ENCODE measurements around the gene VWA7.

Gene VWA7

DNA sequence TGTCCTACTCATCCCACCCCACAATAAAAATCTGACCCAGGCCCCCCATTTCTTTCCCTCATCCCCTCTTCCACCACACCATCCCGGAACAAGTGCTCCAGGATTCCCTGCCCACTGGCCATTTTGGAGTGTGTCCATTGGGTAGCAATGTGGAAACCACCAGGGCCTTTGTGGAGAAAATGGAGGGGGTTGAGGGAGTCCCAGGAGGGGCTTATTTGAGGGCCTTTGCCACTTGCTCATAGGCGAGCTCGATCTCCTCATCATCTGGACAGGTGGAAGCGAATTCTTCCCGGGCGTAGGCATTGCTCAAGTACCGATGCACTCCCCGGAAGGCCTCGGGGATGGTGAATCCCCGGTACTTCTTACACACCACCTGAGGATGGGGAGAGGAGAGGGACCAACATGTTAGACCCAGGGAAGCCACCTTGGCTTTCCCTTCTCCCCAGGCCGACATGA is 46.5 kb downstream of the VWA7 start:
- H3K4me3 ChIP-seq (replicated peaks in 1 of 2; ENCODE audit: low read depth in 2 of 2, low read length in 2 of 2): peak overlapping the region in 1 of 2 donors; percentile 65
- TF ChIP-seq, protein P1, sequence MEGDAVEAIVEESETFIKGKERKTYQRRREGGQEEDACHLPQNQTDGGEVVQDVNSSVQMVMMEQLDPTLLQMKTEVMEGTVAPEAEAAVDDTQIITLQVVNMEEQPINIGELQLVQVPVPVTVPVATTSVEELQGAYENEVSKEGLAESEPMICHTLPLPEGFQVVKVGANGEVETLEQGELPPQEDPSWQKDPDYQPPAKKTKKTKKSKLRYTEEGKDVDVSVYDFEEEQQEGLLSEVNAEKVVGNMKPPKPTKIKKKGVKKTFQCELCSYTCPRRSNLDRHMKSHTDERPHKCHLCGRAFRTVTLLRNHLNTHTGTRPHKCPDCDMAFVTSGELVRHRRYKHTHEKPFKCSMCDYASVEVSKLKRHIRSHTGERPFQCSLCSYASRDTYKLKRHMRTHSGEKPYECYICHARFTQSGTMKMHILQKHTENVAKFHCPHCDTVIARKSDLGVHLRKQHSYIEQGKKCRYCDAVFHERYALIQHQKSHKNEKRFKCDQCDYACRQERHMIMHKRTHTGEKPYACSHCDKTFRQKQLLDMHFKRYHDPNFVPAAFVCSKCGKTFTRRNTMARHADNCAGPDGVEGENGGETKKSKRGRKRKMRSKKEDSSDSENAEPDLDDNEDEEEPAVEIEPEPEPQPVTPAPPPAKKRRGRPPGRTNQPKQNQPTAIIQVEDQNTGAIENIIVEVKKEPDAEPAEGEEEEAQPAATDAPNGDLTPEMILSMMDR (IDR thresholded peaks at IDR 0.05; ENCODE audit: low read depth, low read length): no peak
- DNase-seq (ENCODE audit: low read depth in 2 of 2): no peak

DNA sequence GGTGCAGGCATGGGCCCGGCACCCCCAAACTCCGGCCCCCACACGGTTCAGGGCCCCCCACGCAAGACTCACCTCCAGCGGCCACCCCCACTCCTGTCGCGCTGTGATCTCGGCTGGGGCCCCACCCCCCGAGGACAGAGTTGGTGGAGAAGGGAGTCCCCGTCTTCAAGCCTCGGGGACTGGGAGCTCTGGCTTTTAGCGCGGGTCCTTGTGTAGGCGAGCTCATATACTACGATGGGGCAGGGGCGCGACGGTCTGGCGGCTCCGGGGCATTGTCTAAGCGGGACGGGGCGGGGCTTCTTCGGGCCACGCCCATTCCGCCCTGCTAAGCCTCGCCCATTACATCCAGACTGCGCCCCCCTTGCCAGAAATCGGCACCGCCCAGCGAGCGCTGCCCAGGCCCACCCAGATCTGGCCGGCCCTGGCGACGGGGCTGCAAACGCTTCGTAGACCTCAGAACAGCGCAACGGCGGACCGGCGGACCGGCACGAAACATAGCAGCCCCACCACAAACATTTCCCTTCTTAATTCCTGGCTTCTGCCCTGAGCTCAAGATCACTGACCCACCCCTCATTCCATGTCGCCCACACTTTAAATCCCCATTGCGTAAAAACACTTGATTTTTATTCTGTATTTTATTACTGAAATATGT is 47.0 kb downstream of the VWA7 start:
- TF ChIP-seq, protein P1 (IDR thresholded peaks at IDR 0.05; ENCODE audit: low read depth, low read length): no peak
- H3K4me3 ChIP-seq (replicated peaks in 1 of 2; ENCODE audit: low read depth in 2 of 2, low read length in 2 of 2): peak overlapping the region; percentile 65 to 97
- peak; percentile 90 to 95 for DNase-seq (ENCODE audit: low read depth in 2 of 2)

DNA sequence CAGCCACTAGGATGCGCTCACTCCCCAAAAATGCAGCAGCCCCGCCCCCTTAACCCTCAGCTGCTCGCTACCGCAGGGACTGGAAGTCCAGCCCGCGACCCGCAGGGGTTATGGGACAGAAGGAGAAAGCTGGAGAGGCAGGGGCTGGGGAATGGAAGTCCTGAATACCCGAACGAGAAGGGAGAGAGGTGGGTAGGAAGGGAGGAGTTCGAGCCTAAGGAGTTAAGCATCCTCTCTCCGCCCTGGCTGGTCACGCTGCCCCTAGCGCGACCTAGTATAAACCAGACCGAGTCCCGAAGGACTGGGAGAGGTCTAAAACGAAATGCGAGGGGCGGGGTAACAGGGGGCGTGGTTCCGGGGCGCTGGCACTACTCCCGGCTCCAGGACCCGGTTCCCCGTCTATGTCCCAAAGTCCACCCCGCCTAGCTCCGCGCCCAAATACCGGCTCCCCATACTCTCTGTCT is 47.6 kb downstream of the VWA7 start:
- peak; percentile 92 to 94 for DNase-seq (ENCODE audit: low read depth in 2 of 2)
- peak overlapping the region; percentile 65 to 97 for H3K4me3 ChIP-seq (replicated peaks in 1 of 2; ENCODE audit: low read depth in 2 of 2, low read length in 2 of 2)
- TF ChIP-seq, protein P1 (IDR thresholded peaks at IDR 0.05; ENCODE audit: low read depth, low read length): no peak

DNA sequence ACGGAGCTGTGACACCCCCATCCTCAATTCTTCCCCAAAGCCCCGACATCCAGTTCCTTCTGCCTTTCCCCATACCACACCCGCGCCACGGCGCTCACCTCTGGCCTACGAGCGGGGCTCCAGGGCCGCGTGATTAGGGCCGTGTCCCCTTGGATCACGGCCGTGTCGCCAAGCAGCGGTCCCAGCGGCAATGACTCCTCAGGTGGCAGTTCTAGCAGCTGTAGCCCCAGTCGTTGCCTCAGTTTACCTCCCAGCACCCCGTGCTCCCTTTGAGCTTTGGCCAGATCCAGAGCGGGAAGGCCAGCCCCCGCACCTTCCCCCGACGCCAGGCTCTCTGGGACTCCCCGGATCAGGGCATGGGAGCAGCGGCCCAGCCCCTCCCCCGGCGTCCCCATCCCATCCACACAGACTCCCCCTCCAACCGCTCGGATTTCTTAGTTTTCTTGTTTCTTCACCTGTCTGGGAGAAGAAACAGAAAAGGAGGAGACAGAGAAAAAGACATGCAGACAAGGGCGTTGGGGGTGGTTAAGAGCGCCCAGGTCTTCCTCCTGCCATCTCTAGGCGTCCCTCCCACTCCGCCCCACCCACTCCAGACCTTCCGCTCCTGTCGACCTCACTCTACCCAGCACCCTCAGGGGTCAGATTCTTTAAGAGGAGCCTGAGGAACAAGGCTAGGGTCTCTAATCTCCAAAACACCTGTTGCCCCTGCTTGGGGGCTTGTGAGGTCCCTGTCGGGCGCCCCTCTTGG is 48.2 kb downstream of the VWA7 start, which contains the start of gene DDAH2:
Gene DDAH2 (minus strand): TSS at position 533 of the 748 bp plus-strand sequence. CDS start 138 bp downstream, at position 395.
- peak within 1 kb of the TSS; percentile 65 to 97 for H3K4me3 ChIP-seq (replicated peaks in 1 of 2; ENCODE audit: low read depth in 2 of 2, low read length in 2 of 2)
- DNase-seq (ENCODE audit: low read depth in 2 of 2): no peak
- TF ChIP-seq, protein P1 (IDR thresholded peaks at IDR 0.05; ENCODE audit: low read depth, low read length): peak; percentile 49

DNA sequence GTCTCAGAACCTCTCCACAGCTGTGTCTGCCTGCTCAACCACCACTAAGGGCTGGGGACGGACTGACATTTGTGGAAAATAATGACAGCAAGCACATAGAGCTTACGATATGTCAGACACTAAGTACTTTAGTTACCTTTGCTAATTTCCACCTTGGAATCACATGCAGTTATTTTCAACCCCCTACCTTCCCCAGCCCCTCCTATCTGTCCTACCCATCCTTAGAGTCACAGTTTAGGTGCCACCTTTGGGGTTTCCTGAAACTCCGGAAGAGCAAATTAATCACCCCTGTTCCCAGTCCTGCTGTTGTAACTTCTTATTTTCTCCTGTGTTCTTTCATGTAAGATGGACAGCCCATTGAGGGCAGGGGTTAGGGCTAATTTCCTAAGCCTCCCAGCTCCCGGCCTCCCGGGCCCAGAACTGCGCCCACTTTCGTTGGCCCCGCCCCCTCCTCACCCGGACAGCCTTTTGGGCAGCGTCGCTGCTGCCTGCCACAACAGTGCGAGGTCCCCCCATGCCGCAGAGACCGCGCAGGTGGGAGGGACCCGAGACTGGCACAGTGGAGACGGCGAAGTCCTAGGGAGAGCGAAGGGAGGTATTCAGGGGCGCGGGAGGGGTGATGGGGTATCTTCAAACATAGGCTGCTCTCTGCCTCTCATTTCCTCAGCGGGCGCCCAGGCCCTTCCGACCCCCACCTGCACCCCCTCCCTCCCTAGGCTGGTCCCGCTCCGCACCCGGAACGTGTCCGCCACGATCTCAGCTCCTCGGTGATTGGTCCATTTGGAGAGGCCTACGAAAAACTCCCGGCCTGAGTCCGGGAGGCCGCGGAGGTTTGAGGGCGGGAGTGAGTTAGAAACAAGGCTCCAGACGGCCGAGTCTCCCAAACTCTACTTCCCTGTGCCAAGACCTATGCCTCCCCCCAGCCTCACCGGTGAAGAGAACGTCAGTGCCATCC is 49.1 kb downstream of the VWA7 start:
- H3K4me3 ChIP-seq (replicated peaks in 1 of 2; ENCODE audit: low read depth in 2 of 2, low read length in 2 of 2): peak overlapping the region; percentile 65 to 97
- DNase-seq (ENCODE audit: low read depth in 2 of 2): no peak
- TF ChIP-seq, protein P1 (IDR thresholded peaks at IDR 0.05; ENCODE audit: low read depth, low read length): no peak

DNA sequence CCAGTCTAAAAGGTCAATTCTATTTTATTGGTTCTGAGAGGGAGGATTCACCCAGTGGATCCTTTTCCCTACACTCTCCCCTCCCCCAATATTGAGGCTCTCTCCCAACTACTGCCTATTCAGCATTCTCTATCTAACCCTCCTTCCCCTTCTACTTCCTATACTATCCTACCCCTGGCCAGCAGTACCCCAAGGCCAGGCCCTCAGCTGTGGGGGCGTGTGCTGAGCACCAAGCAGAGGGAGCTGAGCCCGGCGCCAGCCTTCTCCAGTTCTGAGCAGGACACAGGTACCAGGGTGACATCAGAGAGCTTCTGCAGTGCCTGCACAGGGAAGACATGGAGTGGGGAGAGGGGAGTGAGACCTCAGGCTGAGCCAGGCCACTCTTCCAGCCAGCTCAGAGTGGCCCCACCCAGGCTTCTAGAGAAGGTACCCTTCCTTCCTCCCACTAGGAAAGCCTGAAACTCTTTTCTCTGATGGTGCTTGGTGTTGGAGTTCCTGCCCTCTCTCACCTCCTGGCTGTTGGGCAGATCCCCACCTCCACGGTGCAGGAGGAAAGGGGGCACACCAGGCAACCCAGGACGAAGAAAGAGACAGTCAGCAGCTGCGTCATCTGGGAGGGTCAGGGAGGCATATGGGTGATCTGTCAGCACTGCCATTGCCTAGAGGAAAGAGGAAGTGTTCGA is 50.0 kb downstream of the VWA7 start:
- no peak for DNase-seq (ENCODE audit: low read depth in 2 of 2)
- no peak overlapping the region for H3K4me3 ChIP-seq (replicated peaks in 1 of 2; ENCODE audit: low read depth in 2 of 2, low read length in 2 of 2)
- TF ChIP-seq, protein P1 (IDR thresholded peaks at IDR 0.05; ENCODE audit: low read depth, low read length): no peak

Data from cardiac fibroblast (primary cell).